ENCODE measurements around the gene WDR7. TPM values are rescaled to one million over a fixed set of nuclear protein-coding genes. Genes with fewer than 3 reads are reported as not detected.

WDR7 gene
- total RNA-seq, 1 experiment from 2014 or later: 11.5 TPM

- Histone ChIP-seq H3K9me3 (ENCODE audit: control insufficient read depth in 1 of 2, insufficient read depth in 1 of 2, low read depth in 1 of 2, low read length in 2 of 2) (no peaks in the 10 kb centered on the region), H3K9me2 (ENCODE audit: insufficient read depth) (no peaks in the 10 kb centered on the region), H3K4me3 (replicated peaks in 1 of 2; ENCODE audit: low read depth in 1 of 2, low read length in 2 of 2) (no peak overlapping the region), H4K20me1 (ENCODE audit: insufficient read depth) (no peaks in the 10 kb centered on the region), H3K27ac (ENCODE audit: low read depth, low read length) (no peak overlapping the region), H3K27me3 (ENCODE audit: insufficient read depth, low read length) (no peaks in the 10 kb centered on the region), H3K4me1 (ENCODE audit: control insufficient read depth in 1 of 2, insufficient read depth in 2 of 2, low read length in 2 of 2) (no peaks in the 10 kb centered on the region), H3K9ac (ENCODE audit: low read length) (no peak overlapping the region), H3K79me2 (ENCODE audit: insufficient read depth, low read length) (no peaks in the 10 kb centered on the region), H3K4me2 (ENCODE audit: low read length) (no peak overlapping the region), H2AFZ (ENCODE audit: low read depth, low read length, poor library complexity, severe bottlenecking) (no peak overlapping the region), H3K36me3 (ENCODE audit: control insufficient read depth in 1 of 2, insufficient read depth in 2 of 2, low read length in 2 of 2) (no peaks in the 10 kb centered on the region)
- RAD21 ChIA-PET (ENCODE audit: low non-redundant PET in 1 of 2, low total read pairs in 2 of 2, uncharacterized antibody in 2 of 2, unreplicated experiment in 2 of 2): no interaction called here
- BruUV-seq (replicated peaks): no TSS peak
- ATAC-seq (no peak), DNase-seq (ENCODE audit: low read depth, low spot score) (no peak)
- intact Hi-C loops (cut with micrococcal nuclease): no loop called here
- POLR2A ChIA-PET: no interaction called here
- TF ChIP-seq ZFX (IDR thresholded peaks at IDR 0.05): no peak
- TF ChIP-seq ELF1 (IDR thresholded peaks at IDR 0.05; ENCODE audit: borderline replicate concordance, low read depth): no peak
- no peak for TF ChIP-seq EGR1 (IDR thresholded peaks at IDR 0.05; ENCODE audit: low read depth)
- TF ChIP-seq JUND (IDR thresholded peaks at IDR 0.05): no peak
- TF ChIP-seq MAX (IDR thresholded peaks at IDR 0.05): no peak
- no peak for TF ChIP-seq ZBTB33 (IDR thresholded peaks at IDR 0.05; ENCODE audit: extremely low read depth, insufficient replicate concordance, low read length)
- TF ChIP-seq CBX3 (IDR thresholded peaks at IDR 0.05; ENCODE audit: low read depth): no peak
- TF ChIP-seq RAD21 (IDR thresholded peaks at IDR 0.05; ENCODE audit: low read depth): no peak
- TF ChIP-seq TCF7L2 (IDR thresholded peaks at IDR 0.05; ENCODE audit: borderline replicate concordance, extremely low read depth, insufficient read depth, insufficient read length): no peak
- TF ChIP-seq SIN3A (IDR thresholded peaks at IDR 0.05; ENCODE audit: low read depth): no peak
- no peak for TF ChIP-seq FOSL1 (IDR thresholded peaks at IDR 0.05; ENCODE audit: low read depth)
- no peak for TF ChIP-seq CTCF (IDR thresholded peaks at IDR 0.05 in 2 of 3, conservative IDR thresholded peaks at IDR 0.05 in 1 of 3; ENCODE audit: borderline replicate concordance in 1 of 3, insufficient read depth in 1 of 3, low read depth in 2 of 3, low read length in 2 of 3)
- TF ChIP-seq POLR2AphosphoS5 (IDR thresholded peaks at IDR 0.05; ENCODE audit: low read depth, low read length): no peak
- no peak for TF ChIP-seq REST (IDR thresholded peaks at IDR 0.05; ENCODE audit: low read depth)
- no peak for TF ChIP-seq EZH2 (IDR thresholded peaks at IDR 0.05)
- no peak for TF ChIP-seq POLR2A (IDR thresholded peaks at IDR 0.05; ENCODE audit: borderline replicate concordance, extremely low read depth, insufficient read depth, insufficient read length)
- no peak for TF ChIP-seq EZH2phosphoT487 (IDR thresholded peaks at IDR 0.05; ENCODE audit: borderline replicate concordance)
- no peak for TF ChIP-seq CEBPB (IDR thresholded peaks at IDR 0.05; ENCODE audit: low read depth)
- CTCF ChIA-PET: no interaction called here
Observed at GRCh38 chr18:56738184-56738583, 87.0 kb downstream of the WDR7 start.
